Heart left ventricle (tissue), 13 donors: ENCODE results near the gene PSKH1.

ENCODE experiments used
- CTCF ChIP-seq, 12 donors: fragments of 200-600 bp; sonication (generic) in 4 of 12; IDR thresholded peaks; one replicate each; pipeline versions ENCODE4 v1.5.0 to v1.8.0; 2018 to 2022; ENCODE audit warnings: antibody characterized with exemption in 12 of 12, mild to moderate bottlenecking in 5 of 12
- POLR2A ChIP-seq, 2 donors: fragments of 450-650 bp; IDR thresholded peaks; one replicate each; pipeline ENCODE4 v1.6.1; 2017; ENCODE audit warnings: antibody characterized with exemption in 2 of 2, mild to moderate bottlenecking in 2 of 2, moderate library complexity in 2 of 2
- donor health status: ischemic (EF 13 %, LVEDD 7.1; RV severe dilation, severe dysfunction).
- donor health status: DM: no; HTN: yes; CAD: no.
- donor health status: DM: no; HTN: no; CAD: no.
- donor health status: ischemic (EF 25% LVEDD 6.9; RV normal size, moderate dysfunction).
- donor health status: ischemic (EF 25% LVEDD 5.7; RV mildly dilated, moderate dysfunction).
- donor health status: ischemic (EF 35%, LVEDD 5.7; RV mildly dilated, moderate dysfunction).
- donor health status: nonischemic (EF 11% LVEDD 7.7; RV severe dilation, severe dysfunction).
- donor health status: DM: yes; HTN: yes; CAD: no.
- donor health status: PGD.
- donor health status: ischemic (EF 29% LVEDD 5.4; RV normal size, mild dysfunction).
- donor health status: nonischemic (EF 23%, LVEDD 6.1; RV moderate dilation, normal function).

- no peak for TF ChIP-seq CTCF (IDR thresholded peaks at IDR 0.05)
- TF ChIP-seq POLR2A (IDR thresholded peaks at IDR 0.05) = no peak
These were observed 68.5 kb downstream of the PSKH1 start for GRCh38 chr16:67961551-67961957.
